GM19452 (cell line): Measurements from ENCODE around the gene SRSF8.

Source experiments
- ATAC-seq: cut with Tn5 transposase; IDR thresholded peaks from one replicate; pipeline ENCODE4 v1.9.1; 2021; ENCODE audit not compliant: unreplicated experiment

SRSF8 gene

DNA sequence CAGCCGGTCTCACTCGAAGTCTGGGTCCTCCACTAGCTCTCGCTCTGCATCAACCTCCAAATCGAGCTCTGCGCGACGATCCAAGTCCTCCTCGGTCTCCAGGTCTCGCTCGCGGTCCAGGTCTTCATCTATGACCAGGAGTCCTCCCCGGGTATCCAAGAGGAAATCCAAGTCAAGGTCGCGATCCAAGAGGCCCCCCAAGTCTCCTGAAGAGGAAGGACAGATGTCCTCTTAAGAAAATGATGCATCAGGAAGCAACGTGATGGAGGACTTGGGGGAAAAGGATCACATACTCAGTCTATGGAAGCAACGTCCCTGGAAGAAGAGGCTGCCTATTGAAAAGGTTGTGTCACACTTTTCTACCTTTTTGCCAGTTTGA is 1.1 kb downstream of the SRSF8 start:
- no peak for ATAC-seq

DNA sequence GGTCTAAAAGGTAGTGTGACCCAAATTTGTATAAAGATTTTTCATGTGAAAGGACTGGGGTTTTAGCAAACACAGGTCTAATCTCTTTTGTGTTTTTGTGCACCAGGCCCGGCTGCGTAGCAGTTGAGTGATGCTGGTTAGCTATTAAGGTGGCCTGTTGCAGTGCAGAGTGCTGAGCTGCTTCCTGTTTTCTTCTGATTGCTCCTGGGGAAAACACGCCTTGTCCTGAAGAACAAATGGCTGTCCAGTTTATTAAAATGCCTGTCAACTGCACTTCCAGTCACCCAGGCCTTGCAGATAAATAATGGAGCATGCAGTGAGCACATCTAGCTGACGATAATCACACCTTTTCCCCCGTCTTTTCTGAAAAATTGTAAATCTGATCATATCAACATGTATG is 1.8 kb downstream of the SRSF8 start:
- peak; percentile 61 for ATAC-seq

DNA sequence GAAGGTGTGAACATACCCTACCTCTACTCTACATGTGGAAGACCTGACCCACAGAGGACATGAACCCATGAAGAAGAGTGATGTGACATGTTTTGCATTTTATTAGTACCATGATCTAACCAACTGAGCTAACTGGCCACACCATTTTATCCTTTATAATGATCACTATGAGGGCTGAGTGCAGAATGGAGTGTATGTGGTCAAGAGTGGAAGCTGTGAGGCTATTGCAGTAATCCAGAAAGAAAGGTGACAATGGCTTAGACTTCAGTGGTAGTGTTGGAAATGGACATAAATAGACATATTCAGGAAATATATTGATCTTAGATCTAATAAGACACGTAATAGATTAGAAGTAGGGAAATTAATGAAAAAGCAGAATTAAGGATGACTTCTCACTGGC is 3.8 kb downstream of the SRSF8 start:
- no peak for ATAC-seq

DNA sequence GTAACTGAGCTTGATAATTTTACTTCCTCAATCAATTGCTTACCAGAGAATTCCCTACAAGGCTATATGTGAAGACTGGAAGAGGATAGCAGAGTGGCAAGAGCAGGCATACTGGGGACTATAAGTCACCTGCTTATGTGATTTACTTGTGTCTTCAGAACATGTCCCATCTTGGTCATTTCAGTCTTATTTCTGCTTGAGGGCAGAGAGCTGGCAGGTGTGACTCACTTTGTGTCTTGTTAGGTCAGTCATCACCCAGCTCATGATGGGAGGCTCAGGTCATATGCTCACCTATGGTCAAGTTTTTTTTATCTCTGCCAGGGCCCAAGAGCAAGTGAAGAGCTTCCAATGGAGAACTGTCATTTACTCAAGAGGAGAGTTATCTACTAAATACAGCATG is 6.2 kb downstream of the SRSF8 start:
- no peak for ATAC-seq

DNA sequence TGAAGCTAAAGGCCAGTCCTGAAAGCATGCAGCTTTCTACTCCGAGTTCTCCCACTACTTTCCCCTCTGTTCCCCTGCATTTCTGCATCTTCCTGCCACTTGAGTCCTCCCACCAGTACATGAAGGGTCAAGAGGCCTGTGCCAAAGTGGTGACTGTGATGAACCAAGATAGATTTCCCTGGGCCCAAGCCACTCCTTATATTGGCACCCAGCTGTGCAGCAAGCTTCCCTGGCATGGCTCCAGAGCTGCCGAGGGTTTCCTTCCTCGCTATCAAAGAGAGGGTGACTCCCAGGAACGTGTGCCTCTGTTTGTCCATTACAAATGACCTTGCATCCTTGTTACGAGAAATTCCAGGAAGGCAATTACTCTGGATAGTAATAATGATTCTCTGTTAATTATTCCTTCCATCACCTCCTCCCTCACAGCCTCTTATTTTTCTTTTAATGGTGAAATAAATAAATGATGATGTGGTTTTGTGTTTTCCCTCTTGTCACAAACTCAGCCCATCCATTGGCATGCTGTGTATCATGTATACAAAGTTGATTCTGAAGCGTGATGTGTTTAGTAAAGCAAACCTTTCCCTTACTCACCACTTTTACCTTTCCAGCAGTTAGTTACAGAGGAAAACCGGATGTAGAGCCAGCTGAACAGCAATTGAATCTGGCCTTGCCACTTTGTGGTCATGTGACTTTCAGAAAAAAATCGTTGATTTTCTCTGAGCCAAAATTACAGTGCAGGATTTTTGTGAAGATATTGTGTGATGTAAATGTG is 8.3 kb downstream of the SRSF8 start:
- no peak for ATAC-seq

DNA sequence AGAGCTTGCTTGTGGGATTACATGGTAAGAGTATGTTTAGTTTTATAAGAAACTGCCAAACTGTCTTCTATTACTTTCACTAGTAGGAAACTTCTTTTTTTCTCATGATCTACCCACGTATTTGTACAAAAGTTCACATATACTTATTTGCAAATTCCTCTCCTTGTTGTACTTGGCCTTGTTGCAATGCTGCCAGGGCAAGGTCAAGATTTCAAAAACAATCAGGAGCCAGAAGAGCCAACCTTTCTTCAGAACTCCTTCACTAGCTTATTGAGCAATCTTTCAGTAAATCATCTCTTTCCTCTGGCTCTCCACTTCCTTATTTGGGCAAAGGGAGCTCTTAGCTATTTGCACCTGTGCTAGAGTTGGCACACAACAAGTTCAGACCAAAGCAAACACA is 9.7 kb downstream of the SRSF8 start:
- ATAC-seq, result peak; percentile 73

DNA sequence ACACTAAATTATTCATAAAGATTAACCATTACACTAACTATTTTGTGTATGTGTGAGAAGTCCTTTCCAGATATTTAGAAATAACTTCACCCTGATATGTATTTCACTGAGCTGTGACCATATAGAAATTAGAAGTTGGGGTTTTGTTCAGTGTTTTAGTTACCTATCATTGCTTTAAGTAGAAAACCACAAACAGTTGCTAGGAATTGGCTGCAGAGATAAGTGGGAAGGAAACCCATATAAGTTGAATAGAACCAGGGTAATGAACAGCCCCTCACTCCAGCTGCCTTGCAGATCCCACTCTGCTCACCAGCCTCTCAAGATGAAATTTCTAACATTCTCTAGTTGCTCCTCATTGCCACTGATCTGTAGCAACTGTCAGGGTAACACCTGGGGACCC is 10.3 kb downstream of the SRSF8 start:
- ATAC-seq, result peak; percentile 11

DNA sequence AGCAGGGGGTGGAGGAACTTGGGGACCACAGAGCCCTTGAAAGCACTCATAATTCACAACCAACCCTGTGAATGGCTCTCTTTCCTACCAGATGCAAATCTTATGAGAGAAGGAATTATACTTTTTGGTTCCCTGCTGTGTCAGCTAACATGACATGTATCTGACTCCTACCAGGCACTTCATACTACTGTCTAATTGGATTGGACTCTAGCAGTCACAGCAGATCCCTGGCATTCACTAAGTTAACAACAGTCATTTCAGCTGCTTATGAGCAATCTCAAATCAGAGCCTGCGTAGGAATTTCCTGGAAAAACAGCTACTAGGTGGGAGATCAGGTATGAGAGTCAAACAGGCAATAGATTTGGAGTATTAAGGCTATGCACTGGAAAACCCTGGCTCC is 11.8 kb downstream of the SRSF8 start:
- no peak for ATAC-seq

DNA sequence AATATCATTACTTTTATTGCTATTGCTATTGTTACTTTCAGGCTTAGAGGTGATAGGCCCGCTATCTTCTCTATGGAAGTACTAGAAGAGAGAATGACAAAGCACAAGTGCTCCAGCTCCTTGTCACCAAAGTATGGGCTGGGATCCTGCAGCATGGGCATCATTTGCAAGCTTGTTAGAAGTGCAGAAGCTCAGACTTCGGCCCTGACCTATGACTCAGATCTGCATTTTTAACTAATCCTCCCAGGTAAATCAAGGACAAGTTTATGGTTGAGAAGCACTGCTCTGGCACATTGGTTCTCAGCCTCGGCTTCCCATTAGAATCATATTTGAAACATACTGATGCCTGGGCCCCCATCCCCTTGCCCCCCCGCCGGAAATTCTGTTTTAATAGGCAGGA is 14.3 kb downstream of the SRSF8 start:
- ATAC-seq, result no peak

DNA sequence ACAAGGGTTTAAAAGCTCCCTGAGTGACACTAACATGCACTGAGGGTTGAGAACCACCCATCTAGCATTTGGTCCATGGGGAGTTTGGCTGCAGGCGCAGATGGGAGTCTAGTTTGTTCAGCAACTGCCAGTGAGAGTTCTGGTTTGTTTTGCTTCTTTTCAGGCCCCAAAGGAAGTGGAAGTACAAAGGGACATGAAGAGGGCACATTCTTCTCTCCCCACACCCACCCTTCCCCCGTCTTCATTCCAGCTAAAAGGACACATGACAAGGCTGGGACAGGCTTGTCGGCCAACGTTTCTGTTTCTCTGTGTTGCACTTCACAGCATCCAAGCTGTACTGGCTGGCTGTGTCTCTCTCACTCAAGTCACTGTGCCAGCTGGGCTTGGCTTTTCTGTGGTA is 14.7 kb downstream of the SRSF8 start:
- no peak for ATAC-seq

DNA sequence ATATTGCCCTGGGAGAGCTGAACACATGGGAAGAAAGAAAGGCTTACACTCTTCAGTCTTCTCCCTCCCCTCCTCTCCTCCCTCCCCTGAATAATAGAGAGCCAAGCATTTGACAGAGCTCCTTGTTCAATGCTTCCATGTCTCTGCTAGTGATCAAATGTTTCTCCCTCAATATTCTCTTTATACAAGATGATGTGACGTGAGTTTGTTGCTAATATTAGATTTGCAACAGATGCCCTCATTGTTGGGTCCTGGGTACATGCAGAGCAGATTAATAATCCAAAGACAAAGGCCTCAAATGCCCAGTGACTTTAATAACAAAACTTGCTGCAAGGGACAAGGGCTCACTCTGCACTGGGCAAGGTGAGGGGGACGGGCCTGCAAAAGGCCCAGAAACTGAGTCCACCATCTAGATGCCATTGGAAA is 15.9 kb downstream of the SRSF8 start:
- no peak for ATAC-seq

DNA sequence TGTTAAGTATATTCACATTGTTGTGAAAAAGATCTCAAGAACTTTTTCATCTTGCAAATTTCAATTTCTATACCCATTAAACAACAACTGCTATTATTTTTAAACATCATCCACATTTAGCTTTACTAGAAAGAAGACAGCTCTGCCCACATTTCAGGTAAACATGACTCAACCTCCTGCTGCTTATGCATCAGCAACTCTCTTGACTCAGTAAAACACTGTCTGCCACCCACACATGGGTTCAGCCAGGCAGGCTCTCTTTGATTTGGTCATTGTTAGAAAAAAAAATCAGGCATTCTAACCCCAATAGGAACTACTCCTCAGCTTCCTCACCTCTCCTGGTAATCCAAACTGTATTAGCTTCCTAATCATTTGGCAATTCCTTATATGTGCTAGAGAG is 17.8 kb downstream of the SRSF8 start:
- peak; percentile 32 for ATAC-seq

DNA sequence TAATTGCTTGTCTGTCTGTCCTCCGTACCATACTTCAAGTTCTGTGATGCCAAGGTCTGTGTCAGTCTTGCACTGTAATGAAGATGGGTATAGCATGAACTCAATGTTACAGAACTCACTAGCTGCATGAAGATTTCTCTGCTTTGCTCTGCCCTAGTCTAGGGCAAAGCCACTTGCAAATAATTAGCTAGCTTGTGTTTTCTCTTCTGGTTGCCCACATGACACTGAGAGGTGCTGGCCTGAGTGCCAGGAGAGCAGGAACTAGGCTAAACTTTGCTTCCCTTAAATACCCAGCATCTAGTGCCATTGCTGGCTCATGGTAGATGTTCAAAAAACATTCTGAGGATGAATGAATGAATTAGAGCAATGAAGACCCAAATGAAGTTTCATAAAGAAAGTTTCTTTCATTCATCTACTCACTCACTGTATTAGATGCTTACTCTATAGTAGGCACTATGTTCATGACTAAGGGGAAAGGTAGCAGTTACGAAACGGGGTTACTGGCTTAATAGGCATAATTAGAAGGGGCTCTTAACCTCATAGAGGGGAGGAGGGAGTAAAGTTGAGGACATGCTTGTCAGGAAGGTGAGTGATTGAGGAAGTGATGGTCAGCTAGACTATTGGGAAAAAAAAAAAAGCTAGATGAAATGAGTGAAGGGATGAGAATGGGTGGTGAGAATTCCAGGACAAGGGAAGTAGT is 18.5 kb downstream of the SRSF8 start:
- ATAC-seq, result no peak

DNA sequence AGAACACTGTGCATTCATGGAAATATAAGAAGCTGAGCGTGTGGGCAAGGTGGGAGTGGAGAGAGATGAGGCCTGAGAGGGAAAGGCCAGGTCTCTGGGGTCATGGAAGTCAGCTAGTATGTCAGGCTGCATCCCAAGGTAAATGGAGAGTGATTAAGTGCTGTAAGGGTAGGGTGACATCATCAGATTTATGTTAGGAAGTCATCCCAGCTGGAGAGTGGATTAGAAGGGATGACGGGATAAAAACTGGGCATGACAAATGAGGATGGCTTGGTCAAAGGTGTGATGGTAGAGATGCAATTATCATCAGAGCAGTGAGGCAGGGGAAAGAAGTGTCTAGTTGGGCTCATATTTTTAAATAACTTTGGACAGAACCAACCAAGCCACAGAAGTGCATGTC is 19.4 kb downstream of the SRSF8 start:
- no peak for ATAC-seq

DNA sequence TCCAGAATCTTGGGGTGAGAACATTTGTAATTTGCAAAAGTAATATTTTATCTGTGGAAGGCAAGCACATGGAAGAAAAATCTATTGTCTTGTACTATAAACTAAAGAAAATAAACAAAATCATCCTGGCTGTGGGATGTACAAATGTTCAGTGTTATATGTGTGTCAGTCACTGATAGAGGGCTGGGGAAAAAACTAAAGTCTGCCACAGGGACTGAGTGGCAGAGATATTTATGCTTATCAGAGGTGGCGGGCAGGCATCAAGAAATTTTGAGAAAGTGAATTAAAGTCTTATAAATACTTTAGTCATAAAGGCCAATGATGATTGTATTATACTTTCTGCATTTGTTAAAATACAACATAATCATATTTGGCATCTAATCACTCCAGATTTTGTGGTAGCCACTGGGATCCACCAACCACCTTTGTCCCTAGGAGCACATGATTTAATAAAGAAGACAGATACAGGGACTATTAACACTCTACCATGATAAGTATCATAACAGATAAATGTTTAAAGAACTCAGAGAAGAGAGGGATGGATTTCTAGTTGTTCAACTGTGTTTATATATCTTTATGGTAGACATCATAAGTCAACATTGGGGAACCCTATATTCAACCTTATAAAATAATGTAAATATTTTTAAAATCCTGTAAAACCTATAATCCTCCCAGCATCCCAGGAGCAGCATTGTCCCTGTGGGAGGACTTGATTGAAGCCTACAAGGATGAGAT is 20.3 kb downstream of the SRSF8 start:
- no peak for ATAC-seq

DNA sequence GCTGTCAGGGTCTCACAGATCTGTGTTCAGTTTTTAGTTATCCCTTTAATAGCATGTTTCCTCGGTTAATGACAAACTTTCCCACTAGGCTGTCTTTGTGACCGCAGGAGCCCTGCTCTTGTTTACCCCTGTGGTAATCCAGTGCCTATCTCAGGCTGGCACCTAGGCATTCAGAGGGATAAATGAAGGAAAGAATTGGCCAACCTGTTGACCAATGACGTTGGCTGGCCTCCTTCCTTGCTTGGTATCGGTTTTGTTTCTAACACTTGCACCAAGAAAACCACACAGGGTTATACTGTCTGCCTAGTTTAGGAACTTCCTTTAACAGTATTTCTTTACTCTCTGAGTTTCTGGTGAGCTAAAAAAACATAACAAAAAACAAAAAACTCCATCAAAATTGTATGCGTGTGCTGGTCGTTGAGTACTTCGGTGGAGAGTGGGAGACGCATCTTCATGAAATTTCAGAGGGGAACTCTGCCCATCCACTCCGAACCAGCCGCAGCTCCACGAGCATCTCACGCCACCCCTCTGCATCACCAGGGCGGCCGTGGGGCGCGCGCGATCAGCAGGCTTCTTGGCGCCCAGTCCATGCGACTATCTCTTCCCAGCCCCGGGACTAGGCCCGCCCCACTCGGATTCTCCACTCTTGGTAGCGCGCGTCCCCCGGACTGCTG is 22.4 kb downstream of the SRSF8 start:
- ATAC-seq, result peak; percentile 57

DNA sequence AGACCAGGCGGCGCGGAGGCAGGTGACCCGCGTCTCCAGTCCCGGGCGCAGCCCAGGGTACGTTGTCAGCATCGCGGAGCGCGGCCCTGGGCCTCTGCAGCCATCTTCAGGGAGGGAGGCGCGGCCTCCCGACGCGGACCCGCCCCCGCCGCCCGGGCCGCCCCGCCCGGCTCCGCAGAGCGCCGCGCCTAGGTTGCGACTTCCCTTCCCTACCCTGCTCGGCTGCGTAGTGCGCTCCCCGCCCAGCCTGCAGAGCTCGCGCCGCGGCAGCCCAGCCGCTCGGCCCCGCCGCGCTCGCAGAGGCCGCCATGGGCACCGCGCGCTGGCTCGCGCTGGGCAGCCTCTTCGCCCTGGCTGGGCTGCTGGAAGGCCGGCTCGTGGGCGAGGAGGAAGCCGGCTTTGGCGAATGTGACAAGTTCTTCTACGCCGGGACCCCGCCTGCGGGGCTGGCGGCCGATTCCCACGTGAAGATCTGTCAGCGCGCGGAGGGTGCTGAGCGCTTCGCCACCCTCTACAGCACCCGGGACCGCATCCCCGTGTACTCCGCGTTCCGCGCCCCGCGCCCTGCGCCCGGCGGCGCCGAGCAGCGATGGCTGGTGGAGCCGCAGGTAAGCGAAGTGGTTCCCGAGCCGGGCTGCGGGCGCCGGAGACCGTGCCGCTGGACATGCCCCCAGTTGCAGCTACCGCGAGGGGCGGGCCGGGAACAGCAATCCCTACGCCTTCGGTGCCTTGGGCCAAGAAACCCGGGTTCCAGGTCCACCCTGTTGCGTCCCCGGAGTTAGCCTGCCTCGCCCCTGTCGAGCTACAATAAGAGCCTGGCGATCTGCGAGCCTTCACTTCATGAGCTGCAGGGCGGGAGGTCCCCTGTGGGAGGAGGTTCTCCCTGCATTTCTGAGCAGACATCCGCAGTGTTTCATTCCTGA is 23.2 kb downstream of the SRSF8 start, which contains the start of gene ENDOD1:
ENDOD1 (plus strand) TSS at position 227 of the 923 bp plus-strand sequence; CDS start at position 309, 82 bp downstream.
- ATAC-seq, result peak; percentile 79

DNA sequence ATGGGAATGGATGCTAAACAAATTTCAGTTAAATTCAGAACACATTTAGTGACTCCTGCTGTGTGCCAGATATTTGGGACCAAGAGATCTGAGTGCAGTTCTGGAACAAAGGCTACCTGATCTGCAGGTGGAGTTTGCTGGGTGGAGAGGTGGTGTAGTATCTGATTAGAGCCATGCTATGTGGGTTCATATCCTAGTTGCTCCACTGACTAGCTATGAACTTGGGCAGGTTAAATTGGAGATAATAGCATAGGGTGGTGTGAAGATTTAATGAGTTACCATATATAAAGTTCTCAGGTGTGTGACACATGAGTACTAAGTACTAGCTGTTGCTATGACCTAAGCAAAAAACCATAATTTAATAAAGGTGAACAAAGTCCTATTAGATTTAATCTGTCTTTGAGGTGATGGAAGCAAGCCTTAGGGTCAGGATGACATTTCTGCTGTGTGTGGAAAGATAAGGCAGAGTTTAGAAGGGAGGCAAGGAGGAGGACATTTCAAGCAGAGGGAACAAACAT is 25.0 kb downstream of the SRSF8 start:
- no peak for ATAC-seq

DNA sequence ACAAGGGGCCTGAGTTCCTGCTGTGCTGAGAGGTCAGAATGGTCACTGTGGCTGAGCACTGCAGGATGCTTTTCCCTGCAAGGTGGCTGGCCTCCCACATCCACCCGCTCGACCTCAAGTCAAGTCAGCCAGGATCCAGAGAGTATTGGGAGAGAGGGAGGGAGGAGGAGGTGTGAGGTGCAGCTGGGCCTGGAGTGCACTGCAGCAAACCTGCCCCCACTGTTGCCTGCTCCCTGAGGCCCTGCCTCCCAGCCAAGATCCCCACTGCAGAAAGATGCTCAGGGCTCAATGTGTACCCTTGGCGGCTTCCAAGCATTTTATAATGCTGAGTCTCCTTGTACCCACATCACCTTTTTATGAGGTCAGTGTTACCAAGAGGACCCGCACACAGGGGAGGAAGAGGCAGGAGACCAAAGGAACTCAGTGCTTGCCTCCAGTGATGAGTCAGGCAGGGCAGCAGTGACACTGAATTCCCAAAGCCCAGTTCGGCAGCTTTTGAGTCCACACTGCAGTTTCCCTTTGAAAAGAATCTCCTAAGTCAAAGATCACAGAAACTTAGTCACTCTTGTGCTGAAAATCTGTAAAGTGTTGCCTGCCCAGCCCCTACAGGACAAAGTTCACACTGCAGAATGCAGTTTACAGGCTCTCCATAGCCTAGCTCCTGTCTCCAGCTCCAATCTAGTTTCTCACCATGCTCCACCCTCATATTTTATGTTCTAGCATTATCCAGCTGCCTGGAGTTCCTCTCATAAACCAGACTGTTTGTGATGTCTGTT is 26.0 kb downstream of the SRSF8 start:
- ATAC-seq, result no peak
